Epithelial cell of prostate (primary cell): ENCODE results near the gene INTS11.

Experiments used
- DNase-seq: peaks from one replicate; pipeline ENCODE4 v3.0.0-alpha.2; 2011; ENCODE audit warnings: low read depth, low spot score
- H3K27ac ChIP-seq: fragments of 450-650 bp; 2 replicates; pipeline ENCODE4 v1.5.1; 2017; ENCODE audit warnings: mild to moderate bottlenecking

INTS11 gene

GRCh38 chr1:1332031-1332755 is 7.7 kb upstream of the INTS11 start:
- H3K27ac ChIP-seq = no peak overlapping the region
- no peak for DNase-seq

GRCh38 chr1:1331068-1331965 is 6.9 kb upstream of the INTS11 start, which contains the start of gene TAS1R3:
TAS1R3 (plus strand) TSS chr1:1331280; CDS start chr1:1331346, 66 bp downstream.
- no peak within 1 kb of the TSS for H3K27ac ChIP-seq
- no peak for DNase-seq

- H3K27ac ChIP-seq = no peak overlapping the region
- no peak for DNase-seq
Observed at GRCh38 chr1:1330366-1331067, 6.1 kb upstream of the INTS11 start.

GRCh38 chr1:1329304-1330210 is 5.1 kb upstream of the INTS11 start:
- H3K27ac ChIP-seq = no peak overlapping the region
- DNase-seq = no peak

DNA sequence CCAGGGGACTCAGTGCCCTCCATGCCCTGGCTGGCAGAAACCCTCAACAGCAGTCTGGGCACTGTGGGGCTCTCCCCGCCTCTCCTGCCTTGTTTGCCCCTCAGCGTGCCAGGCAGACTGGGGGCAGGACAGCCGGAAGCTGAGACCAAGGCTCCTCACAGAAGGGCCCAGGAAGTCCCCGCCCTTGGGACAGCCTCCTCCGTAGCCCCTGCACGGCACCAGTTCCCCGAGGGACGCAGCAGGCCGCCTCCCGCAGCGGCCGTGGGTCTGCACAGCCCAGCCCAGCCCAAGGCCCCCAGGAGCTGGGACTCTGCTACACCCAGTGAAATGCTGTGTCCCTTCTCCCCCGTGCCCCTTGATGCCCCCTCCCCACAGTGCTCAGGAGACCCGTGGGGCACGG is 3.8 kb upstream of the INTS11 start:
- no peak overlapping the region for H3K27ac ChIP-seq
- no peak for DNase-seq

- H3K27ac ChIP-seq = no peak overlapping the region
- DNase-seq = no peak
Observed at GRCh38 chr1:1327291-1327690, 2.8 kb upstream of the INTS11 start.

- peak overlapping the region; percentile 89 for H3K27ac ChIP-seq
- DNase-seq = no peak
Observed at GRCh38 chr1:1326075-1326605, 1.7 kb upstream of the INTS11 start.

GRCh38 chr1:1325288-1326074 is 1.0 kb upstream of the INTS11 start:
- H3K27ac ChIP-seq = peak overlapping the region; percentile 89
- DNase-seq = no peak

DNA sequence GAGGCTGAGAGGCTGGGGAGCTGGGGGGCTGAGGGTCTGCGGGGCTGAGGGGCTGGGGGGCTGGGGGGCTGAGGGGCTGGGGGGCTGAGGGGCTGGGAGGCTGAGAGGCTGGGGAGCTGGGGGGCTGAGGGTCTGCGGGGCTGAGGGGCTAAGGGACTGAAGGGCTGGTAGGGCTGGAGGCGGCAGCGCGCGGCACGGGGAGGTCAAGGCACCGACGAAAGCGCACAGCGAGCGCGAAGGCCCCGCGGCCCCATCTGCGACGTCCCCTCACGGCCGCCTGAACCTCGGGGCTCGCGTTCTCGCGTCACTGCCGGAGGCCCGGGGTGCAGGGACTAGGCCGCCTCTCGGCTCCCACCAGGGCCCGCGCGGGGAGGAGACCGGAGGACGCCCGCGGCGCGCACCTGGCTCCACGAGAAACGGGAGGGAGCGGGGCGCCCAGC is 356 bp downstream of the INTS11 start:
- DNase-seq = no peak
- H3K27ac ChIP-seq = peak overlapping the region; percentile 89

GRCh38 chr1:1322952-1323351 is 1.5 kb downstream of the INTS11 start:
- no peak for DNase-seq

GRCh38 chr1:1322418-1322817 is 2.0 kb downstream of the INTS11 start:
- DNase-seq = no peak
- H3K27ac ChIP-seq = no peak overlapping the region

More at GRCh38 chr1:1322952-1323351, 1.5 kb downstream of the INTS11 start:
- H3K27ac ChIP-seq = no peak overlapping the region

GRCh38 chr1:1321477-1321876 is 3.0 kb downstream of the INTS11 start:
- H3K27ac ChIP-seq = no peak overlapping the region
- no peak for DNase-seq

DNA sequence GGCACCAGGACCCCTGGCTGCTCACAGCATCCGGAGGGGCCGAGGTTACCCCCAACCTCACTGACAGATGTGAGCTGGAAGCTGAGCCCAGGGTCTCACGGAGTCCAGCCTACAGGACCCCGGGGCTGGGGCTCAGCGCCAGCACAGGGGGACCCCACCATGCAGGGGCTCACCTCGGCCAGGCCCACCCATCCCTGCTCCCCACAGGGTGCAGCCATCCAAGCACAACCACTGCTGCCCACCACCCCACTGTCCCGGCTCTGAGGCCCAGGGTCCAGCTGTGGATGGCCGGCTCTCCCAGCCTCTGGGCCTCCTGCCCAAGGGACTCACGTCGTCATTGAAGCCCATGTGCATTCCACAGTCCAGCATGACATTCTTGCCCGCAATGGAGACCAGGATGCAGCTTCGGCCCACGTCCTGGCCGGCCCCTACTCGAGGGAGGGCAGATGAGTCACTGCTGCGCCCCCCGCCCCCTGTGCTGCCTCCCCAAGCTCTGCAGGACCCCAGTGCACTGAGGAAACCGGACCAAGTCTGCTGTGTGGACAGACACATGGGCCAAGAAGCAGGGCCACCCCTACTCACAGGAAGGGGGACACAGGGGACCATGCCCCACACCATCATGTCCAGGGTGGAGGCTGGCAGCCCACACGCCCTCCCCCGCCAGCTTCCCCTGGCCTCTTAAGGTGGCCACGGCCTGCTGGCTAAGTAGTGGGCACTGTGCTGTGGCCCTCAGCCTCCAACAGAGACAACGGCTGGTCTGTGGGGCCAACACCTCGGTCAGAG is 3.6 kb downstream of the INTS11 start:
- no peak overlapping the region for H3K27ac ChIP-seq
- DNase-seq = no peak

GRCh38 chr1:1319646-1319941 is 4.9 kb downstream of the INTS11 start:
- DNase-seq = no peak
- no peak overlapping the region for H3K27ac ChIP-seq

DNA sequence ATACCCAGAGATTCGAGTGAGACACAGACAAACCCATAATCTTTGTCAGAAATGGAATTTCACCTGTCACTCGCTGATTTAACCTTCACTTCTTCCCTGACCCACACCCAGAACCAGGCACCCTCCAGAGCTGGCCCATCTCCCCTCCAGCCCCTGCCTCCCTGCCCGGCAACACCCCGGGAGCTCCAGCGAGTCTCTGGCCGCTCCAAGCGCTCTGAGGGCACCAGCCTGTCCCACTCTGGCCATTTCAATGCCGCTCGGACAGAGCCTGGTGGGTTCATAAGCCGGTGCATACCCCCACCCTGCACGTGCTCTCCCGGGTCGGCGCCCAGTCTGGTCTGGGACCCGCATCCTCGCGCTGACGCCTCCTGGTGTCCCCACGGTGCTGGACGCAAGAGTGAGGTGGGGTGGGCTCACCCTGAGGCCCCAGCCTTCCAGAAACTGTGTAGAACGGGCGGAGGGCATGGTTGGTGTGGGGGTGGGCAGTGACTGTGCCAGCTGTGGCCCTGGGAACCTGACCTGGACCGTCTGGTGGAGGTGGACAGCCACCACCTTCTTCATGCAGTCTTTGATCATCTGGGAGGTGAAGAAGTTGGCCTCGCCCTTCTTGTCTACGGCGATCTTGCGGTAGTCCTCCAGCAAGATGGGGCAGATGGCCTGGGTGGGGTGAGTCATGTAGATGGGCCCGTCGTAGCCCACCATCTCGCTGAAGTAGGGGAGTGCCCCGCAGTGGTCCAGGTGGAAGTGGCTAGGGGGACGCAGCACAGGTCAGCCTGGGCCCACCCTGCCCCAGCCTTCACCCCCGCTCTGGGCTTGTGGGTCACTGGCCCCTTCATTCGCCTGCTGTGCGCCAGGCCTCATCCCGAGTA is 5.4 kb downstream of the INTS11 start:
- H3K27ac ChIP-seq = peak overlapping the region; percentile 43
- no peak for DNase-seq

DNA sequence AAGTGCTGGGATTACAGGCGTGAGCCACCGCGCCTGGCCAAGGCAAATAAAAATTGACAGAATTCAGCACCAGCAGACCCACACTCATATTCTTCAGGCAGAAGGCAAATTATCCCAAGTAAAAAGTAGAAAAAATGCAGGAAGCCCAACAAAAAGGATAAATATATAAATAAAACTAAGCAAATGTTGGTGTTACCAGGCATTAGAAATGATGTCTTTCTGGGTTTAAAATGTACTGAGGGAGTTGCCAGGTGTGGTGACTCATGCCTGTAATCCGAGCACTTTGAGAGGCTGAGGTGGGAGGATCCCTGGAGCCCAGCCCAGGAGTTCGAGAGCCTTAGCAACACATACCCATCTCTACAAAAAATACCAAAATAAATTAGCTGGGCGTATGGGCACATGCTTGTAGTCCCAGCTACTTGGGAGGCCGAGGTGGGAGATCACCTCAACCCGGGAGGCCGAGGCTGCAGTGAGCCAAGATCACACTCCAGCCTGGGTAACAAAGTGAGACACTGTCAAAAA is 6.3 kb downstream of the INTS11 start:
- peak; percentile 51 for DNase-seq
- H3K27ac ChIP-seq = peak overlapping the region; percentile 43

DNA sequence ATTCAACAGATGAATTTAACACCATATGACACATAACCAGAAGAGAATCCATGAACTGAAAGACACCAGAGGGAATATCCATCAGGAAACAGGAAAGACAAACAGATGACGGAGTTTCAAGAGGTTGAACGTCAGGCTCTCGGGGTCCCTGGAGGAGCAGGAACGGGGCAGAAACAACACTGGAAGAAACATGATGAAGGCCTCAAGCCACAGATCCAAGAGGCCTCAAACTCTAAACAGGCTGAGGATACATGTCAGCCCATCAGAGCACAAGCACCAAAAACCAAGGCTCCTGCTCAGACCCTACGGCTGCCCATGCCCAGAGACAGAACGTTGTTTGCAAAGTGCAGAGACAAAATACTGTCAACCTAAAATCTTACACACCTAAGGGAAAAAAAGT is 7.0 kb downstream of the INTS11 start:
- no peak for DNase-seq
- peak overlapping the region; percentile 43 for H3K27ac ChIP-seq
